ENCODE results near the gene MIER3.
"Not testable (repeated sequence)": the region's sequence is repeated elsewhere in the genome, so short reads cannot be mapped to it uniquely, and the experiment has no call there.

Gene MIER3

GRCh38 chr5:56986626-56986947, 34.7 kb upstream of the MIER3 start:
- no peak for TF ChIP-seq CTCF (conservative IDR thresholded peaks at IDR 0.05; ENCODE audit: control insufficient read depth, insufficient read depth, low read depth, low read length)
- DNase-seq (ENCODE audit: low read depth) = peak; percentile 60
- H3K4me3 ChIP-seq (ENCODE audit: control insufficient read depth, low read depth, low read length) = no peak overlapping the region

- no peak for DNase-seq (ENCODE audit: low read depth)
- no peak for TF ChIP-seq CTCF (conservative IDR thresholded peaks at IDR 0.05; ENCODE audit: control insufficient read depth, insufficient read depth, low read depth, low read length)
- no peak overlapping the region for H3K4me3 ChIP-seq (ENCODE audit: control insufficient read depth, low read depth, low read length)
Measured at GRCh38 chr5:56985936-56986625, 34.2 kb upstream of the MIER3 start.

GRCh38 chr5:56984445-56984844, 32.5 kb upstream of the MIER3 start:
- TF ChIP-seq CTCF (conservative IDR thresholded peaks at IDR 0.05; ENCODE audit: control insufficient read depth, insufficient read depth, low read depth, low read length) = no peak
- DNase-seq (ENCODE audit: low read depth) = no peak
- no peak overlapping the region for H3K4me3 ChIP-seq (ENCODE audit: control insufficient read depth, low read depth, low read length)

- TF ChIP-seq CTCF (conservative IDR thresholded peaks at IDR 0.05; ENCODE audit: control insufficient read depth, insufficient read depth, low read depth, low read length) = no peak
- no peak for DNase-seq (ENCODE audit: low read depth)
- no peak overlapping the region for H3K4me3 ChIP-seq (ENCODE audit: control insufficient read depth, low read depth, low read length)
Measured at GRCh38 chr5:56983593-56984361, 31.9 kb upstream of the MIER3 start.

- no peak overlapping the region for H3K4me3 ChIP-seq (ENCODE audit: control insufficient read depth, low read depth, low read length)
- TF ChIP-seq CTCF (conservative IDR thresholded peaks at IDR 0.05; ENCODE audit: control insufficient read depth, insufficient read depth, low read depth, low read length) = no peak
- DNase-seq (ENCODE audit: low read depth) = peak; percentile 5
Measured at GRCh38 chr5:56981548-56982315, 29.8 kb upstream of the MIER3 start.

- TF ChIP-seq CTCF (conservative IDR thresholded peaks at IDR 0.05; ENCODE audit: control insufficient read depth, insufficient read depth, low read depth, low read length) = no peak
- DNase-seq (ENCODE audit: low read depth) = no peak
- H3K4me3 ChIP-seq (ENCODE audit: control insufficient read depth, low read depth, low read length) = no peak overlapping the region
Measured at GRCh38 chr5:56979968-56980367, 28.0 kb upstream of the MIER3 start.

GRCh38 chr5:56979526-56979925, 27.6 kb upstream of the MIER3 start:
- not testable (repeated sequence) for H3K4me3 ChIP-seq (ENCODE audit: control insufficient read depth, low read depth, low read length); DNase-seq (ENCODE audit: low read depth)
